Measurements from ENCODE around the gene SPATA3. TPM values are rescaled to one million over a fixed set of nuclear protein-coding genes. Genes with fewer than 3 reads are reported as not detected.

The SPATA3 gene
- total RNA-seq, 1 donor = not detected

DNA sequence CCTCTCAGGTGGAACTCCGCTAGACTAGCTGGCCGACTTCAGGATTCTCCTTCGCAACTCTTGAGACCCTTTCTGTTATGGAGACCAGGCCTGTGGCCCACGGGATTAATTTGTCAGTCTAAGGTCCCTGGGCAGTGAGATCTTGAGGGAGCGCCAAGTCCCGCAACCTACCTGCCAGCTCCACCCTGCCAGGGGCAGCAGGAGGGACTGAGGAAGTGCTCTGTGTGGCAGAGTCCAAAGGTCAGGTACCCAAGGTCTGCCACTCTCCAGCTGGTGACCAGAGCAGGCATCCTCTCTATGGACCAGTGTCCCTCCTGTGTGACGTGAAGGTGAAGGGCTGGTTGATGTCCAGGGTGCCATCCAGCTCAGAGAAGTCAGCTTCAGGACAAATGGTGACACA, 4.3 kb upstream of the SPATA3 start:
- TF ChIP-seq, protein P1, sequence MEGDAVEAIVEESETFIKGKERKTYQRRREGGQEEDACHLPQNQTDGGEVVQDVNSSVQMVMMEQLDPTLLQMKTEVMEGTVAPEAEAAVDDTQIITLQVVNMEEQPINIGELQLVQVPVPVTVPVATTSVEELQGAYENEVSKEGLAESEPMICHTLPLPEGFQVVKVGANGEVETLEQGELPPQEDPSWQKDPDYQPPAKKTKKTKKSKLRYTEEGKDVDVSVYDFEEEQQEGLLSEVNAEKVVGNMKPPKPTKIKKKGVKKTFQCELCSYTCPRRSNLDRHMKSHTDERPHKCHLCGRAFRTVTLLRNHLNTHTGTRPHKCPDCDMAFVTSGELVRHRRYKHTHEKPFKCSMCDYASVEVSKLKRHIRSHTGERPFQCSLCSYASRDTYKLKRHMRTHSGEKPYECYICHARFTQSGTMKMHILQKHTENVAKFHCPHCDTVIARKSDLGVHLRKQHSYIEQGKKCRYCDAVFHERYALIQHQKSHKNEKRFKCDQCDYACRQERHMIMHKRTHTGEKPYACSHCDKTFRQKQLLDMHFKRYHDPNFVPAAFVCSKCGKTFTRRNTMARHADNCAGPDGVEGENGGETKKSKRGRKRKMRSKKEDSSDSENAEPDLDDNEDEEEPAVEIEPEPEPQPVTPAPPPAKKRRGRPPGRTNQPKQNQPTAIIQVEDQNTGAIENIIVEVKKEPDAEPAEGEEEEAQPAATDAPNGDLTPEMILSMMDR (IDR thresholded peaks at IDR 0.05; ENCODE audit: insufficient read depth, low read length) = no peak
- DNase-seq (ENCODE audit: low read depth) = no peak

DNA sequence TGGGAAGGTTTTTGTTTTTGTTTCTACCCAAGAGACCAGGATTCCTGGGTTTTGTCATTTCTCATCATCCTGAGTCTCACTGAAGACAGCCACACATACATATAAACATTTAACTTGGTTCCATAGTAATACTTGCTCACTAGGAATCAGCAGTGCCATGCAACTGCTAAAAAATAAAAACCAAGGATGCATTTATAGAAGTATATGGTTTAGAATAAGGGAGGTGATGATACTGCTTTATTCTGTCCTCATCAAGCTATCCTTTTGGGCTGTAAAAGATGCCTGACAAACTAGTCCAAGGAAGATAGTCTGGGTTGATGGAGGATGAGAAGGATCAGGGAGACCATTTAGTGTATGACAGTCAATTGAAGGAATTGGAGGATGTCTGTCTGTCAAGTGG, 740 bp downstream of the SPATA3 start:
- no peak for DNase-seq (ENCODE audit: low read depth)
- H3K4me3 ChIP-seq (ENCODE audit: low read depth, low read length) = no peak overlapping the region
- TF ChIP-seq, protein P1 (IDR thresholded peaks at IDR 0.05; ENCODE audit: insufficient read depth, low read length) = no peak

More for the DNA sequence above, 4.3 kb upstream of the SPATA3 start:
- H3K4me3 ChIP-seq (ENCODE audit: low read depth, low read length) = no peak overlapping the region

DNA sequence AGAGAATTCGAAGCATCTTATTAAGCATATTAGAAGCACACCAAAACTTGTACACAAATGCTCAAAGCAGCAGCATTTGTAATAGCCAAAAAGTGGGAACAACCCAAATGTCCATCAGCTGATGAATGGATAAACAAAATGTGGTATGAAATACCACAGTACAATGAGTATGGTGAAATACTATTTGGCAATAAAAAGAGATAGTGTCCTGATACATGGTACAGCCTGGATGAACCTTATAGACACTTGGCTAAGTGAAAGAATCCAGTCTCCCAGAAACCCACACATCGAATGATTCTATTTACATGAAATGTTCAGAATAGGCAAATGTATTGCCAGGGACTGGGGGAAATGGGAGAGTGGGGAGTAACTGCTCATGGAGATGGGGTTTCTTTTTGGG, 3.0 kb downstream of the SPATA3 start:
- no peak overlapping the region for H3K4me3 ChIP-seq (ENCODE audit: low read depth, low read length)
- DNase-seq (ENCODE audit: low read depth) = no peak
- TF ChIP-seq, protein P1 (IDR thresholded peaks at IDR 0.05; ENCODE audit: insufficient read depth, low read length) = no peak

DNA sequence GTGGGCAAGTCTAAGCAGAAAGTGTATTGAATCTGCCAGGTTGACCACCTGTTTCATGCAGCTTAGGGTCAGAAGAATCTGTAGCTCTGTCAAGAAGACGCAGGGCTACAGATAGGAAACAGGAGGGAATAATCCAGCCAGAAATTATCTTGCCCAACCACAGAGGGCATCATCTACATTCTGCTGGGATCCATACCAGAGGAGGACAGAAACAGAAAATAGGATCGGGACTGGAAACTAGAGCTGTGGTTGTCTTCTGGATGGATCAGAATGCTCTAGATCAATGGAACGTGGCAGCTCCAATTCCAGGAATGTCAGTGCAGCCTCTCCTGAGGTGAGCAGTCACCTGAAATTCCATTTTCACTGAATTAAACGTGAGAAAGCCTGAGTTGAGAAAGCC, 3.6 kb downstream of the SPATA3 start:
- TF ChIP-seq, protein P1 (IDR thresholded peaks at IDR 0.05; ENCODE audit: insufficient read depth, low read length) = no peak
- DNase-seq (ENCODE audit: low read depth) = no peak
- no peak overlapping the region for H3K4me3 ChIP-seq (ENCODE audit: low read depth, low read length)

DNA sequence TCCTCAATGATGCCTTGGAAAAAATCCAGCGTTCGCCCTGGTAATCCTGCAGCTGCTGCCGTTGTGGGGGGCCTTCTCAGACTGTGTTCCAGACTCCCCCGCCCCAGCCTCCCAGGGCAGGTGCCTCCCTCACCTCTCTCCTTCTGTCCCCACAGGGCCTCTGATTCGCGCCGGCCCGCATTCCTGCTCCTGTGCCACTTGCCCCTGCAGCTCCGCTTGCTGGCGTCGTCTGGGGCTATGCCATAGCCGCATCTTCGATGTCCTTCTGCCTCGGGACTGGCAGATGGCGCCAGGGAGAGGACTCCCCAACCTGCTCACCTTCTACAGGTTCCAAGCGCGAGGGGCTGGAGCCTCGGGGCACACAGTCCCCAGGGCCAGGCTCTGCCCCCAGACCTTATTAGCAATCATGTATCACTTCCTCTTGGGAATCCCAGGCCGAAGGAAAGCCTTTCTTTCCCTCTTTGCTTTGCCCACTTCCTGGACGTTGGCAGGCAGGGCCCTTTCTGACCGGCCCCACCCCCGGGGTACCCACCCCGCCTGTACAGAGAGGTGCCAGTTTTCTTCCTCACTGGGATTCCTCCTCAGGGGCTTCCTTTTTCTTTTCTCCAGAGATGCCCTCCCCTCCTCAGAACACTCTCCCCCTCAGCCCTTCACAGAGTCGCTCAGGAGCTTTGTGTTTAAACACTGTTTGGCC, 4.4 kb downstream of the SPATA3 start:
- no peak for DNase-seq (ENCODE audit: low read depth)
- TF ChIP-seq, protein P1 (IDR thresholded peaks at IDR 0.05; ENCODE audit: insufficient read depth, low read length) = no peak
- H3K4me3 ChIP-seq (ENCODE audit: low read depth, low read length) = no peak overlapping the region

DNA sequence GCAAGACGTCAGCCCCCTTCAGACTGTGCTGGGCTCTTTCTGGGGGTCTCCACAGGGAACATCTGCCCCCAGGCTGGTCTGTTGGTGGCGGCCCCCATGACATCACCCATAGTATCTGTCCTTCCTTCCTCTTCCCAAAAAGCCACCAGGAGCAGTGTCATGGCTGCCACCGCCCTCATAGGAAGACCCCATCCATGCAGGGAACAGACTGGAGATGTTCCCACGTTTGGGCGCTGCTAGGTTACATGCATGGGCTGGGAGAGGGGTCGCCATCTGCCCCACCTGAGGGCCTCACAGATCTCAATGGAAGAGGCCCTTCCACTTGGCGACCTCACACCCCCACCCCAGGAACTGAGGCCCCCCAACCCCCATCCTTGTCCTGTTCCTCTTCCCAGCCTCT, 5.1 kb downstream of the SPATA3 start:
- TF ChIP-seq, protein P1 (IDR thresholded peaks at IDR 0.05; ENCODE audit: insufficient read depth, low read length) = no peak
- no peak overlapping the region for H3K4me3 ChIP-seq (ENCODE audit: low read depth, low read length)
- no peak for DNase-seq (ENCODE audit: low read depth)

DNA sequence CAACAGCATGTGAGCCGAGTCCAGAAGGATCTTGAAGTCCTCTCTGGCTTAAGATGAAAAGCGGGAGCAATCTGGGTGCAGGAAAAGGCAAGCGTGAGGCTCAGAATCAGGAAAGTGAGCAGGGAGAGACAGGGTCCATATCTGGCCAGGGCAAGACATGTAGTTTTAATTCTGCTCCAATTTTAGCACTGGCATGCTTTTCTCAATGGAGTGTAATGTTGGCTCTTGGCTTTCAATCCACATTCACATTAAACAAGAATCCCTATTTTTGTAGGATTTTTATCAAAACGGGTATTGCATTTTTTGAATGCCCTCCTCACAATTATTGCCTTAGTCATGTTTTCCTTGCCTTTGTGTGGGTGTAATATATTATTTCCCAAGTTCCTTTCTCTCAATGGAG, 6.0 kb downstream of the SPATA3 start:
- no peak overlapping the region for H3K4me3 ChIP-seq (ENCODE audit: low read depth, low read length)
- TF ChIP-seq, protein P1 (IDR thresholded peaks at IDR 0.05; ENCODE audit: insufficient read depth, low read length) = no peak
- DNase-seq (ENCODE audit: low read depth) = peak; percentile 30
